HG02840 (cell line): ENCODE data around the gene CAMK2B.

ENCODE experiments used
- ATAC-seq: cut with Tn5 transposase; IDR thresholded peaks from one replicate; pipeline ENCODE4 v1.9.1; 2021; ENCODE audit warnings: mild to moderate bottlenecking, moderate library complexity, moderate number of reproducible peaks; ENCODE audit not compliant: unreplicated experiment, low FRiP score

The CAMK2B gene

DNA sequence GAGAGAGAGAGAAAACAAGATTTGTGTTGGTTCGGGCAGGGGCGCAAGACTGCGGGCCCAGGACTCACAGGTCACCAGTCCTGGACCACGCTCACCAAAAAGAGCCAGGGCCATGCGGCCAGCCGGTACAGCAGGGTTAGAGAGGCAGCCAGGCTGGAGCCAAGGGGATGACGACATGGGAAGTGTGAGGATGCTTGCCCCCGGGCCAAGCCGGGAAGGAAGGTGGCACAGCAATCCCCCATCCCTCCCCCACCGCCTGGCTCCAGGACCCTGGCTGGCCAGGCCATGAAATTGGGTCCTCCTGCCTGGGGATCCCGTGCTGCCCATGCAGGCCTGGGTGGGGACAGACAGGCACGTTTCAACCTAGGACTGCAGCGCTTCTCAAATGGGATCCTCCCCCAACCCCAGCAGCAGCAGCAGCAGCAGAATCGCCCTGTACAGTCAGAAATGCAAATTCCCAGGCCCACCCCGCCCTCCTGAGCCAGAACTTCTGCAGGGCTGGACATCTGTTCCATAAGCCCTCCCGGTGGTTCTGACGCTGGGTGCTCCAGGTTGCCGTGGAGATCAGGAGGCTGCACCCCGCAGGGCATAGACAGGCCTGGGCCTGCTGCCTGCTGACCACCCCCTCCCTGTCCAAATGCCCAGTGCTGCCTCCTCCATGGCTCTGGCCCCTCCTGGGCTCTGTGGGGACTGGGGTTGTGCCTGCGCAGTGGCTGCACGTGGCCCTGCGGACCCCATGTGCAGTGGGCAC is 89.6 kb downstream of the CAMK2B start:
- ATAC-seq: no peak

DNA sequence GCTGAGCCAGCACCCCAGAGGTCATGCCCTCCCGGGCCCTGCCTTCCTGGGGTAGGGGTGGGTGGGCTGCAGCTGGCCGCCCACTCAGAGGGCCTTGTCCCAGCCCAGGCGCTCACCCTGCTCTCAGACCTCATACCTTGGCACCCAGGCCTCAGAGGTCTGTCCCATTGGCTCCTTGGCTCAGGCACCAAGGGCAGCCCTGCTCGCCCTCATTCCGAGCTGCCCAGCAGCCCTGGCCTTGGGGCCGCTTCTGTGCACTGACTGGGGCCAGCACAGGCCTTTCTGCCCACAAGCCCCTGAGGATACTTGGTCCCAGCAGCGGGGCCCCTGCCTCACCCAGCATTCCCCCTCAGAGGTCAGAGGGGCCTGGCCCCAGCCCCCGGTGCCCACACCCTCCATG is 90.3 kb downstream of the CAMK2B start:
- ATAC-seq: no peak

DNA sequence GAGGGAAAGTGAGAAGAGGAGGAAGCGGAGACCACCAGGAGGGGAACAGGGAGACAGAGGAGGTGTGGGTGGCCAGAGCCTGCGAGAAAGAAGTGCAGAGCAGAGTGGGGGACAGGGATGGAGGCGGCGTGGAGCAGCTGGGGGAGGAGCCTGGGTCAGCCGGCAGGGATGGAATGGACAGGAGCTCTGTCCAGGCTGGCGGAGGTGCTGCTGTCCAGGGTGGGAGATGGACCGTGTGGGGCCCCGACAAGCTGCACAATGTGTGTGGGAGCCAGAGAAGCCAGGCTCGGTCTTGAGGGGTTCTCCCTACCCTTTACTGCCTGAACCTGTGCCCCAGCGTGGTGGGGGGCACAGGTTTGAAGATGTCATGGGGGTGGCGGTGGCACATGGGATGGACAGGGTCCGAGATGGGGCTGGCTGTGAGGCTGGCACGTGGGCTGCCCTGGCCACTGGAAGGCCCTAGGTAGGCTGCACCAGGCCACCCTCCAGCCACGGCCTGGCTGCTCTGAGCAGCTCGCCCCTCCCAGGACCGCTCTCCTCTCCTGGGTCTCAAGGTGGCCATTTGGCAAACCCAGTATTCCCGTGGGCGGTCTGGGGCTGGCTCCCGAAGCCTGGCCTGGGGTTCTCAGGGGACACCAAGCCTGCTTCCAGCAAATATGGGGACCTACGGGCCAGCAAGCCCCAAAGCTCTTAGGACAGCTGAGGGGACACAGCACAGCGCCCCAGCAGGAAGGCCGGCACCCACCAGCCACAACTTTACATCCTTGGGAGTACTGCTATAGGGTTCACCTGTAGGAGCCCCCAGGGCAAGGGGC is 92.3 kb downstream of the CAMK2B start:
- no peak for ATAC-seq

DNA sequence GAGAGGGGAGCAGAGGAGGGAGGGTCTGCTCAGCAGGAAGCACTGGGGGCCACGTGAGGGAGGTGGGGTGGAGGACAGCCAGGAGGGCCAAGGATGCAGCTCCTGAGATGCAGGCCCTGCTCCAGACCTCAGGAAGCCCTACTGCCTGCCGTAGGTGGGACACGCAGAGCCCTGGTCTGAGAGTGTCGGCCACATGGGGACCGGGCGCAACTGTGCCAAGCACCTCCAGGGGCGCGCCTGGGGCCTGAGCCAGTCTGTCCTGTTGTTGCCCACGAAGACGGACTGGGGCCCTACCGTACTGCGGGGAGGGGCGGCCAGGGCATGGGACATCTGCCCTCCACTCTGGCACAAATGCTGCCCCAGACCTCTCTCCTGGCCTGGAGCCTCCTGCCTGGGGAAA is 93.0 kb downstream of the CAMK2B start:
- no peak for ATAC-seq

DNA sequence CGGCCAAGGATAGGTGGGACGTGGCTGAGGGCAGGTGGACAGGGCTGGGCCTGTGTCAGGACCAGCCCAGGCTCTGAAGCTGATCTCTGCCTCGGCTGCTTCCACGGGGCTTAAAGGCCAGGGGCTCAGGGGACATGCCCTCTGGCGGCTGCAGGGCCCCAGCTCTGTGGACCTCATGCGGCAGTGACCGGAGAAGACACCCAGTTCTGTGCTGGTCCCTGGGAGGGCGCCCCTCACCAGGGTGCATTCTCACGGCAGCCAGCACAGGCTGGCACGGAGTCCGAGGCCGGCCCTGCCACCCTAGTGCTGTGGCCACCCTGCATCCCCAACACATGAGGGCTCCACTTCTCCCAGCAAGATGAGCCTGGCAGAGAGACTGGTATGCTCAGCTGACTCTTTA is 94.3 kb downstream of the CAMK2B start:
- no peak for ATAC-seq

DNA sequence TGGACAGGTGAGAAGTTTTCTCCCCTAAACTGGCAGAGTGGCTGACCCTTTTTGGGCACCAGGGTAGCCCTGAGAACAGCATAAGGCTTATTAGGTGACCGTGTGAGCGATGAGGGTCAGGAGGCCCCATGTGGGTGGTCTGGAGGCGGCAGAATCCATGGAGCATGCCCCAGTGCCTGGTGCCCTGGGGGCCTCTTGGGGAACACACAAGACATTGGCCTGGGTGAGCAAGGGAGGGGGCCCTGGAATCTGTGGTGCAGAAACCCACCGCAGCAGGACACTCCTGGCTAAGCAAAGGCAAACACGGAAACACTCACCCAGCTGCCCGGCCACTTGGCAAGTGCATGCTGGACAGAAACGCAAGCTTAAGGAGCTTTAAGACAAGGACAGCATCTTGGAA is 95.1 kb downstream of the CAMK2B start:
- no peak for ATAC-seq

DNA sequence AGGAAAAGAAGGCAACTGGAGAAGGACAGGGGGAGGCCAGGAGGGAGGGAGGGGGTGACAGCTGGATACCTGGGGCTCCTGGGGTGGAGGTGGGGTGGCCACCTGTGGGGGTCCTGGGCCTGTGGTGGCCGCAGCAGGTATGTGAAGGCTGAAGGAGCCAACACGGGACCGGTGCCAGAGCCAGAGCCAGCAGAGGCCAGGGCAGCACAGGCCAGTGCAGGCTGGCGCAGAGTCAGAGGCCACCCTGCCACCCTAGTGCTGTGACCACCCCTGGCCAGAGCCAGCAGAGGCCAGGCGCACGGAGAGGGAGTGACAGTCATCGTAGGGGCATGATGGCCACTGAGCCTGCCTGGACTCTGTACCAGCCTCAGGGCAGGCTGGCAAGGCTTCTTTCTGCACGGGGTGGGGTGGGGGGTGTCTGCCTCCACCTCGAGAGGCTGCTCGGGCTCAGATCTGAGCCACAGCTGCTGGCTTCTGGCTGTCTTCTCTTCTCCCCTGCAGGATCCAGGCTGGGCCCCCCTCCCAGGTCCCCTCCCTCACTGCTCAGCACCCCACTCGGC is 95.8 kb downstream of the CAMK2B start:
- no peak for ATAC-seq

GRCh38 chr7:44228571-44229350 is 96.6 kb downstream of the CAMK2B start:
- no peak for ATAC-seq

DNA sequence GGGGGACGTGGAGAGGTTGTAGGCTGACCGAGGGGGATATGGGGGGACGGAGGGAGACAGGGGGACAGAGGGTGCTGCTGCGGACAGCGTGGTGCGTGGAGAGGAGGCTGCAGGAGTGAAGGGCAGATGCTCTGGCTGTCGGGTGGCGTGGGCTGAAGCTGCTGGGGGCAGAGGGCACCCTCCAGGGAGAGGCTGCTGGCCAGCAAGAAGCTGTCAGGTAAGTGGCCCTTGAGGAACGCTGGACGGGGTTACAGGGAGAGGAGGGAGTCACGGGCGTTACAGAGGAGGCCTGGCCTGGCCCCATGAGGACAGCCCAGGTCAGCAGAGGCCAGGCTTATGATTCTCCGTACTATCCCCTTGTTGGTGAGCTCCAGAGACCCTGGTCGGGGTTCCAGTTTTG is 97.5 kb downstream of the CAMK2B start:
- no peak for ATAC-seq

- no peak for ATAC-seq
Measured at GRCh38 chr7:44226396-44226753, 99.0 kb downstream of the CAMK2B start.

- ATAC-seq: no peak
Measured at GRCh38 chr7:44225566-44226395, 99.6 kb downstream of the CAMK2B start.

GRCh38 chr7:44224974-44225565 is 100.3 kb downstream of the CAMK2B start:
- no peak for ATAC-seq

DNA sequence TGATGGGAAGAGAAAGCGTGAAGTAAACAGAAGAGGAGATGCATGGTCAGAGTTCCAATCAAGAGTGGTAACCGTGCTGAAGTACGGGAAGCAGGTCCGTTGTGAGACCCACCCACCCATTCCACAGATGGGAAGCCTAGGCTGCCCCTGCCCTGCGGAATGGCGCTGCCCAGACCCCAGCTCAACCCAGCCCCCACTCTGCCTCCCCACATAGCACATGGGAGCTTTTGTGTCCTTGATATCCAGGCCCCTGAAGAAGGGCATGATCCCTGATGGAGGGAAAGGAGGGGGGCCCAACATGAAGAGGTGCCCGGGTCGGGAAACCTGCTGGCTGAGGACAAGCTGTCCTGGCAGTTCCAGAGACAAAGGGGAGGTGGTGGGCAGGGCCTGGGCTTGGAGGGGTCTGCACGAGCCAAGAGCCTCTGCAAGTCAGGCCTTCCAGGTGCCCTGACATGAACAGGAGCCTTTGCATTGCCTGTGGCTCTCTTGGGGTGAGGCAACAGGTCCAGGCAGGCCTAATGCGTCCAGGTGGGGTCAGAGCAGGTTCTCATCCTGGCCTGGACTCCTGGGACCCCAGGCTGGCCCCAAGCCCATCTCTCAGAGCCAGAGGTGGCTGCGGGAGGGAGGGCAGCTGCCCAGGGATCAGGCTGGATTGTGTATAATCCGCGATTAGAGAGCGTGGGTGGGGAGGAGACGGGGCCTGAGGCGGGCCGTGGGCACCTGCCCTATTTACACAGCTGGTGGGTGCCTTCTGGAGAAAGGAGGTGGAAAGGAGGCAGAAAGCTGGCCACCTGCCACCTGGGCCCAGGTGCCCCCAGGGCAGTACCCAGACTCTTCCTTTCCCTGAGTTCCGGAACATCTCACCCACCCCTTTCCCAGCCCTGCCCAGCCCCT is 101.1 kb downstream of the CAMK2B start:
- ATAC-seq: no peak

DNA sequence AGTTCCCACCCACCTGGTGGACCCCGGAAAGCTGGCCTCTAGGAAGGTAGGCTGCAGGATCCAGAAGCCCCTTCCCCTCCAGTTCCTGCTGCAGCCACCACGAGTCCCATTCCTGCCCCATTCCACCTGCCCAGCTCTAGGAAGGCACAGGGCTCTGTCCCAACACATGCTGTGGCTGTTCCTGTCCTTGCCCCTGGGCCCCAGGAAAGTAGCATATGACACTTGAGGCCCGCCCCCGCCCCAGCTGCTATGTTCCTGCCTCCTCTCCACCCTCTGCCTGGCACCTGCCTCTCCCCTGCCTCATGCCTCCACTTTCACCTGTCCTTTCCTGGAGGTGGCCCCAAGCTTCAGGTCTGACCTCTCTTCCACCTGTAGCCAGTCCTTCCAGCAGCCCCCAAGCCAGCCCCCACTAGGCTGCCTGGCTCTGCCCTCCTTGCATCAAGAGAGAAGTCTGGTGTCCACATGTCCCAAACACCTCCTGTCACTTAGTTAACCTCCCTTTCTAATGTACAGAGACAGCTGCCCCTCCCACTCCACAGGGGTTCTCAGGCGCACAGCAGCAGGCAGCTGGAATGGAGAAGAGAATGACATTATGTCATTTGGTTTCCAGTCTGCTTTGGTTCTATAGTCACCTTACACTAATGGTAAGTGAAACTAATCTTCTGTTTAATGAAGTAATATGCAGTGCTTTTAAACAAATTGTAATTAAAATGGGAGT is 101.9 kb downstream of the CAMK2B start:
- no peak for ATAC-seq

DNA sequence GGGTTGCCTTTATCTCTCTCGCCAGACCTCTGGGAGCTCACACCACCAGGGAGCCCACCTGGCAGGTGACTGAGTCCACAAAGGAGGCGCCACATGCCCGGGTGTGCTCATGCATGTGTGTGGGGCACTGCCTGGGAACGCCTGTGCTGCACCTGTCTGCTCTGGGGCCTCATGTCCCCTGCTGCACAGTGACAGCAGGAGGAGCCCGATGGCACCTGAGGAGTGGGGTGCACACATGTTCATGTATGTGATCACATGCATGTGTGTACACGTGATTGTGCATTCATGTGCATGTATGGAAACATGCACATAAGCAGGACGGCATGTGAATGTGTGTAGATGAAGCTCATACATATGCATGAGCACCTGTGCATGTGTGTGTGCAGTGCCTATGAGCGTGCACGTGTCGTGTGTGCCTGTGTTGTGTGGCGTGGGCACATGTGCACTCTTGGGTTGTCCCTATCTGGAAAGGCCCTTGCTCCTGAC is 102.6 kb downstream of the CAMK2B start:
- ATAC-seq: no peak

DNA sequence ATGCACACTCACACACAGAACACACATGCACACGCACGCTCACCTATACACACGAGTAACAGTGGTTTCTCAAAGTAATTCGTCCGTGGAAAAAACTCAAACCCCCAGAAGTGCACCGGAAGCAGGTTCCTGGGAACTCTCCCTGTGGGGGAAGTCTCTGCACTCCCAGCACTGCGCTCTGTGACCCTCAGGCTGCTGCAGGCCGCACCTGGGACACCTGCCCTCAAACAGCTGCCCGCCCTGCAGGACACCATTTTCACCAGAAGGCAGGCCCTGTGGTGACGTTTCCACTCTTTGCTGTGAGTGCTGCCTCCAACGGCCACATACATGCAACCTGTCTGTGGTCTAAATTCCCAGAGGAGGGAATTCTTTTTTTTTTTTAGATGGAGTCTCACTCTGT is 103.3 kb downstream of the CAMK2B start:
- ATAC-seq: no peak

DNA sequence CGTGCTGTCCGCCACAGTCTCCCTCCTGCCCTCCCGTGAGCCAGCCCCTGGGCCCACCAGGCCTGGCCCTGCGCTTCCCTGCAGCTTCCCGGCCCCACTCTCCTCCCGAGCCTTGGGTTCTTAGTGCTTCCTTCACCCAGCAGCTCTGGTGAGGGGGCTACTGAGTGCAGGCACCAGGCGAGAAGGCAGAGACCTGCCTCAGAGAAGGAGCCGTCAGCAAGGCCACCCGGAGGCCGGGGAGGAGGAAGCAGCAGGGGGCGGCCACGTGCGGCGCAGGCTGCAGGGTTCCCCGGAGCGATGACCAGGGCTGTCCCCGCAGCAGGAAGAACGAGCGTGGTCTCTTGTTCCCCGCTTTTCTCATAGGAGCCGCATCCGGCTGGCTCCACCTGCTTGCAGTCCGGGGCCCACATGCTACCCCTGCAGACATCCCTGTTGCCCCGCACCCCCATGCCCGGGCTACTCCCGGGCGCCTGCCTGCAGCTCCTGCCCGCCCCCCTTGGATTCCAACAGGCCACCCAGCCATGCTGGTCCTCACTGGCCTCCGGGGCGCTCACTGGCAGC is 104.1 kb downstream of the CAMK2B start:
- ATAC-seq: no peak
